ENCODE measurements around the gene LIAS.
"Not testable (repeated sequence)": the region's sequence is repeated elsewhere in the genome, so short reads cannot be mapped to it uniquely, and the experiment has no call there.

LIAS gene

GRCh38 chr4:39458505-39459300 lies at the start of gene LIAS, which contains the start of gene RPL9:
Gene LIAS, plus strand, starts transcription at chr4:39459056. Its CDS starts 62 bp downstream, at chr4:39459118.
Gene RPL9, minus strand, starts transcription at chr4:39458922. Its CDS starts 483 bp downstream, at chr4:39458439.
- DNase-seq (ENCODE audit: low read depth in 2 of 2): peak; percentile 87 to 92

DNA sequence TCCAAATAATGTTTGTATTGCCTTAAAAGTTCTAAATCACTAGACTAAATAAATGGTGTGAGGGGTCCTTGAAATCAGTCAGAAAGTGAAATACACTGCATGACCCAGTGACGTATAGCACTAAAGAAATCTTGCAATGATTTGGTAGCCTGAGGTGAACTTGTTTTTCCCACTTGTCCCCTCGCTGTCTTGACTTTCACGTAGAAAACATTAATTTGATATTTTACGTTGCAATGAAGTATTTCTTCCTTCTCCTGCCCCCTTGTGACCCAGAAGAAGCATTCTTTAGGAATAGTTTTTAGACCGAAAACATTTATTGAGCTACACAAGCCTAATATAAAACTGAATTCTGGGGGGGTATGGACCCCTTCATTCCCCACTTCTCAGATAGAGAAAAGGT lies 48.4 kb upstream of the LIAS start:
- DNase-seq (ENCODE audit: low read depth in 2 of 2): no peak

GRCh38 chr4:39411561-39411960 lies 47.3 kb upstream of the LIAS start:
- not testable (repeated sequence) for DNase-seq (ENCODE audit: low read depth in 2 of 2)

GRCh38 chr4:39415678-39416283 lies 43.1 kb upstream of the LIAS start:
- DNase-seq (ENCODE audit: low read depth in 2 of 2): no peak

GRCh38 chr4:39422247-39422646 lies 36.6 kb upstream of the LIAS start:
- no peak for DNase-seq (ENCODE audit: low read depth in 2 of 2)

DNA sequence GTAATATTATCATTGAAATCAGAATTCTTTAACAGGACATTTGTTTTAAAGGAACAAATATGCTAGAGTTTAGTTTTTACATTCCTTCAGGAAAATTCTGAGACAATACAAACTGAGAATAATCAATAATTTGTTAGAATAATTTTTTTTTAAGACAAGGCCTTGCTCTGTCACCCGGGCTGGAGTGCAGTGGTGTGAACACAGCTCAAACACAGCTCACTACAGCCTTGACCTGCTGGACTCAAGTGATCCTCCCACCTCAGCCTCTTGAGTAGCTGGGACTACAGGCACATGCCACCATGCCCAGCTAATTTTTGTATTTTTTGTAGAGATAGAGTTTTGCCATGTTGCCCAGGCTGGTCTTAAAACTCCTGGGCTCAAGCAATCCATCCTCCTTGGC lies 33.6 kb upstream of the LIAS start:
- not testable (repeated sequence) for DNase-seq (ENCODE audit: low read depth in 2 of 2)

DNA sequence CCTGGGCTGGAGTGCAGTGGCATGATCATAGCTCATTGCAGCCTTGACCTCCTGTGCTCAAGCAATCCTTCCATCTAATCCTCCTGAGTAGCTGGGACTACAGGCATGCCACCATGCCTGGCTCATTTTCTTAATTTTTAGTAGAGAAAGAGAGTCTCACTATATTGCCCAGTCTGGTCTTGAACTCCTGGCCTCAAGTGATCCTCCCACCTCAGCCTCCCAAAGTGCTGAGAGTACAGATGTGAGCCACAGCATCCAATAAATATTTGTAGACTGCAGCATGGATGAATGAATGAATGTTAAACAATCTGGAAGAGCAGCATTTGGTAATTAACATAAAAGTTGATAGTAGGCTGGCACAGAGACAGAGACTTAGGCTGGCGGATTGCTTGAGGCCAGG lies 32.1 kb upstream of the LIAS start:
- DNase-seq (ENCODE audit: low read depth in 2 of 2): no peak

DNA sequence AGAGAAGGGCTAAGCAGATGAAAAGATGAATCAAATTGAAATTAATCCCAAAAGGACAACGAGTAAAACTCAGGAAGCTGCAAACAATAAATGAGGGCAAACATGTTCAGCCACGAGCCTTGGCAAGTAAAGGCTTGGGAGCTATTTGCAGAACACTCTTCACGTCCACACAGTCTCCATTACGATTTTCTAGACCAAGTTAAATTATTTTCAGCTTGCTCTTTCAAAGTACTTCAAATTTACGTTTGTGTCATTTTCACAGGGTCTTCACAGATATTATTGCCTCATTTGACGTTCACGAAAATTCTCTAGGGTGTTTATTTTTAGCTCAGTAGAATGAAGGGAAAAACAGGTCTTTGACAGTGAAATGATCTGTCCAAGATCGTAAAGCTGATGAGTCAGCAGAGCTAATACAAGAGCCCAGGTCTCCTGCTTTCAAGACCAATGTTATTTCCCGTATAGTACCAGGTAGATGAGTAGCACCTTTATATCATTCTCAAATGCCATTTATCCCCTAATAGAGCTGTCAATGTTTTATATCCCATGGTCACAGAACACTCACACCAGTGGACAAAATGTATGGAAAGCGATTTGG lies 31.2 kb upstream of the LIAS start:
- no peak for DNase-seq (ENCODE audit: low read depth in 2 of 2)

GRCh38 chr4:39429476-39430334 lies 29.2 kb upstream of the LIAS start:
- DNase-seq (ENCODE audit: low read depth in 2 of 2): no peak

DNA sequence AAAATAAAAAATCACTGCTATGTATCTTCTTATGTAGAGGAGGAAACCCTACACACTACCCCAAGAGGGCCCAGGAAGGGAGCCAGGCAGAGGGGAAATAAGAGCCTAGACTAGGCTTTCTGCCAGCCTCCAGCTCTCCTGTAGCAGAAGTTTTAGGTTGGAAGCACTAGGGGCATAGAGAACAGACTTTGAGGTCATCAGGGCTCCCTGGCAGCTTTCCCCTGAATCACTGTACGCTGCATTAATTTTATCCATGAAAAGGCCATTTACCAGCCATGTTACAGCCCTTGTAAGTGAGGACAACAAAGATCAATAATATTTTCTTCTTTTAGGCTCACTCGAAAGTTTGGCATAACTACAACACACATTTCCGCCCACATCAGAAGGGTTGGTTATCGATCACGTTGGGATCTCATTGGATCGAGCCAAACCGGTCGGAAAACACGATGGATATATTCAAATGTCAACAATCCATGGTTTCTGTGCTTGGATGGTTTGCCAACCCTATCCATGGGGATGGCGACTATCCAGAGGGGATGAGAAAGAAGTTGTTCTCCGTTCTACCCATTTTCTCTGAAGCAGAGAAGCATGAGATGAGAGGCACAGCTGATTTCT lies 24.9 kb upstream of the LIAS start:
- no peak for DNase-seq (ENCODE audit: low read depth in 2 of 2)

DNA sequence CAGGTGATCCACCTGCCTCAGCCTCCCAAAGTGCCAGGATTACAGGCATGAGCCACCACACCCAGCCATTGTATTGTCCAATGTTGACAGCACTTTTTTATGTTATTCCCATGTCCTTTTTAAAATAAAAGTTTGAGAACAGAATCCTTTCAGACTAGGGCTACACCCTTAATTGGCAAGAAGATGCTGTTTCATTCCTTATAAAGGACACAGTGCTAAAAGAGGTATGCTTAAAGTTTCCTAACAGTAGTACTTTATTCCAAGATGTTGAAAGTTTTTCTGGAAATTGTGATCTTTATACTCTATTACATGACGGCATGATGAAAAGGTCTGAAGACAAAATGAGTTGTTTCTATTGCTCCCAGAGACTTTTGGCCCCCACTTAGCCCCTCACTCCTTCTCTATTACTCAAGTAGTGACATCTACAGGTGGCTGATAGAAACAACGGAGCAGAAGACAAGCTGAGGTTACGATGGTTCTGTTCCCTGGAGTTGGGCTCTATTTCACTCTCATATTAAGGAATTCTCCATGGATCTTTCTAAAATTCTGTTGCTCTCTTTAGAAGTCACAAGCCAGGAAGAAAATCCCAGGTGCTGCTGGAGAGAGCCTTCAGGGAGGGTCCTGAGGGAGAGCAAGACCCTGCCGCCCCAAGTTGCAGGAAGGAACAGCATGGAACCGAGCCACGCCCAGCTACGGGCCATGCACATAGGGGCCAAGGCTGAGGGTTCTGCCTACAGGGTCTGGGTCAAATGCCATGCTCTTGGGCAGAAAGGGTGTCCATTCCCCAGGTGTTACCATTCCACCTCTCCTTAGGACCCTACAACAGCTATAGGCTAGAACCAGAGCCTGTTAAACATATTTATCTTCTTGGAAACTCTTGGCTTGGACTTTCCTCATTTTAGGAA lies 22.9 kb upstream of the LIAS start:
- DNase-seq (ENCODE audit: low read depth in 2 of 2): no peak

DNA sequence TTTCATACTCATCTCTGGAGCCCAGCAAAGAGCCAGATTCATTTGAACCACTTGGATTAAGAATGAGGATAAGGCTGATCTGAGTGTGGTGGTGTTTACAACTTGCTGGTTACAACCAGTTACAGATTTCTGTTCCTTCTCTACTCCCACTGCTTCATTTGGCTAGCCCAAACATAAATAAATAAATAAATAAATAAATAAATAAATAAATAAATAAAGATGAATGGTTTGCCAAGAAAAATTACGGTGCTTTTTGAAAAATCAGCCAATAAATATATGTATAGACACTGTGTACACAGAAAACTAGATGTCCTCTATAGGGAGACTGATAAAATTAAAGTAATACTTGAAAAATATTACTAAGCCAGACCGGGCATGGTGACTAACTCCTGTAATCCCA lies 17.3 kb upstream of the LIAS start:
- DNase-seq (ENCODE audit: low read depth in 2 of 2): no peak

DNA sequence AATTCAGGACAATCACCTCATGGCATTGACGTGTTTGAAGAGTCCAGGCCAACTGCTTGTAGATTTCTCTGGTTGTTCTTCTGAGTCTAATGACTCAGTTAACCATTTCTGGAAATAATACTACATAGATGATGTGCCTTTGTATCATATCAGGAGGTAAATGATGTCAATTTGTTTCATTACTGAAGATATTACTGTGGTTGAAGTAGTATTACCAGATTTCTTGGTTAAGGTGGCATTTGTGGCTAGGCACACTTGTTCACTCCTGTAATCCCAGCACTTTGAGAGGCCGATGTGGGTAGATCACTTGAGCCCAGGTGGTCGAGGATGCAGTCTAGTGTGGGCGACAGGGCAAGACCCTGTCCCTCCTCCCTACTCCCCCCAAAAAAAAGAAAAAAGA lies 15.9 kb upstream of the LIAS start:
- no peak for DNase-seq (ENCODE audit: low read depth in 2 of 2)

DNA sequence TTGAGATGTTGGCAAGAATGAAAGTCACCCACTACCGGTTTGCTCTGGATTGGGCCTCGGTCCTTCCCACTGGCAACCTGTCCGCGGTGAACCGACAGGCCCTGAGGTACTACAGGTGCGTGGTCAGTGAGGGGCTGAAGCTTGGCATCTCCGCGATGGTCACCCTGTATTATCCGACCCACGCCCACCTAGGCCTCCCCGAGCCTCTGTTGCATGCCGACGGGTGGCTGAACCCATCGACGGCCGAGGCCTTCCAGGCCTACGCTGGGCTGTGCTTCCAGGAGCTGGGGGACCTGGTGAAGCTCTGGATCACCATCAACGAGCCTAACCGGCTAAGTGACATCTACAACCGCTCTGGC lies 12.4 kb upstream of the LIAS start:
- DNase-seq (ENCODE audit: low read depth in 2 of 2): no peak

DNA sequence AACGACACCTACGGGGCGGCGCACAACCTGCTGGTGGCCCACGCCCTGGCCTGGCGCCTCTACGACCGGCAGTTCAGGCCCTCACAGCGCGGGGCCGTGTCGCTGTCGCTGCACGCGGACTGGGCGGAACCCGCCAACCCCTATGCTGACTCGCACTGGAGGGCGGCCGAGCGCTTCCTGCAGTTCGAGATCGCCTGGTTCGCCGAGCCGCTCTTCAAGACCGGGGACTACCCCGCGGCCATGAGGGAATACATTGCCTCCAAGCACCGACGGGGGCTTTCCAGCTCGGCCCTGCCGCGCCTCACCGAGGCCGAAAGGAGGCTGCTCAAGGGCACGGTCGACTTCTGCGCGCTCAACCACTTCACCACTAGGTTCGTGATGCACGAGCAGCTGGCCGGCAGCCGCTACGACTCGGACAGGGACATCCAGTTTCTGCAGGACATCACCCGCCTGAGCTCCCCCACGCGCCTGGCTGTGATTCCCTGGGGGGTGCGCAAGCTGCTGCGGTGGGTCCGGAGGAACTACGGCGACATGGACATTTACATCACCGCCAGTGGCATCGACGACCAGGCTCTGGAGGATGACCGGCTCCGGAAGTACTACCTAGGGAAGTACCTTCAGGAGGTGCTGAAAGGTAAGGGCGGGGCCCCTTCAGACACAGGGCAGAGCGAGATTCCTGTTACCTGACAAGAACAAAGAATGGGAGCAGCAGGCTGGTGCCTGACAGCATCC lies 11.8 kb upstream of the LIAS start:
- peak; percentile 5 to 52 for DNase-seq (ENCODE audit: low read depth in 2 of 2)

- no peak for DNase-seq (ENCODE audit: low read depth in 2 of 2)
These were observed 8.2 kb upstream of the LIAS start for GRCh38 chr4:39450618-39451017.

- DNase-seq (ENCODE audit: low read depth in 2 of 2): no peak
These were observed 7.3 kb upstream of the LIAS start for GRCh38 chr4:39451423-39452023.

GRCh38 chr4:39452153-39452859 lies 6.5 kb upstream of the LIAS start:
- no peak for DNase-seq (ENCODE audit: low read depth in 2 of 2)

All from stimulated activated CD8-positive, alpha-beta memory T cell treated with anti-CD3 and anti-CD28 coated beads, Interleukin-7, amount 100 ng/mL, for 4 hours (primary cell).